Loucy (cell line): ENCODE data around the gene ZNF697.

Experiments used
- H2AFZ ChIP-seq: fragments of 200-600 bp; sonication (generic); 2 replicates; pipeline ENCODE4 v1.6.0; 2016; ENCODE audit warnings: antibody characterized with exemption, mild to moderate bottlenecking, low read length, moderate library complexity
- H3F3A ChIP-seq: fragments of 200-600 bp; 2 replicates; pipeline ENCODE4 v1.6.0; 2016; ENCODE audit warnings: antibody characterized with exemption, low read depth, mild to moderate bottlenecking
- H3K27me3 ChIP-seq: fragments of 200-600 bp; sonication (generic); 2 replicates; pipeline ENCODE4 v1.6.1; 2014; ENCODE audit warnings: low read length, mild to moderate bottlenecking; ENCODE audit not compliant: insufficient read depth, poor library complexity, severe bottlenecking
- H3K36me3 ChIP-seq: fragments of 200-600 bp; sonication (generic); 2 replicates; pipeline ENCODE4 v1.6.1; 2016; ENCODE audit warnings: low read length; ENCODE audit not compliant: insufficient read depth
- H3K4me1 ChIP-seq: fragments of 200-600 bp; sonication (generic); 2 replicates; pipeline ENCODE4 v1.5.1; 2014; ENCODE audit warnings: low read length, mild to moderate bottlenecking; ENCODE audit not compliant: insufficient read depth, poor library complexity, severe bottlenecking
- H3K4me2 ChIP-seq: fragments of 200-600 bp; sonication (generic); 2 replicates; pipeline ENCODE4 v1.6.0; 2014; ENCODE audit warnings: antibody characterized with exemption, low read length, low read depth, mild to moderate bottlenecking; ENCODE audit not compliant: poor library complexity, severe bottlenecking
- H3K4me3 ChIP-seq: fragments of 200-600 bp; sonication (generic); 2 replicates; pipeline ENCODE4 v1.5.1; 2014; ENCODE audit warnings: low read length, mild to moderate bottlenecking, mixed read lengths; ENCODE audit not compliant: poor library complexity, severe bottlenecking
- H3K79me2 ChIP-seq: fragments of 200-600 bp; sonication (generic); 2 replicates; pipeline ENCODE4 v1.6.1; 2014; ENCODE audit warnings: low read length; ENCODE audit not compliant: insufficient read depth
- H3K9ac ChIP-seq: fragments of 200-600 bp; sonication (generic); 2 replicates; pipeline ENCODE4 v1.6.0; 2014; ENCODE audit warnings: mild to moderate bottlenecking, low read depth, low read length, moderate library complexity; ENCODE audit not compliant: poor library complexity, severe bottlenecking
- H3K9me2 ChIP-seq: fragments of 200-600 bp; sonication (generic); replicated peaks from 2 replicates; pipeline ENCODE4 v1.6.1; 2016; ENCODE audit warnings: low read depth, low read length, mixed read lengths
- H3K9me3 ChIP-seq: fragments of 200-600 bp; sonication (generic); 2 replicates; pipeline ENCODE4 v1.6.1; 2014; ENCODE audit warnings: mild to moderate bottlenecking, antibody characterized with exemption, low read length, low read depth; ENCODE audit not compliant: insufficient read depth
- H4K20me1 ChIP-seq: fragments of 200-600 bp; sonication (generic); 2 replicates; pipeline ENCODE4 v1.6.0; 2014; ENCODE audit warnings: antibody characterized with exemption, low read length, mild to moderate bottlenecking; ENCODE audit not compliant: insufficient read depth, poor library complexity, severe bottlenecking
- CTCF ChIP-seq: fragments of 200-600 bp; sonication (generic); conservative IDR thresholded peaks from 2 replicates; pipeline ENCODE4 v1.5.1; 2014; ENCODE audit warnings: mild to moderate bottlenecking, antibody characterized with exemption, low read length
- EZH2phosphoT487 ChIP-seq: fragments of 200-600 bp; IDR thresholded peaks from 2 replicates; pipeline ENCODE4 v1.6.1; 2018; ENCODE audit warnings: antibody characterized with exemption, mild to moderate bottlenecking, moderate library complexity, borderline replicate concordance

Gene ZNF697

GRCh38 chr1:119646521-119647227 lies 1.4 kb downstream of the ZNF697 start:
- peak overlapping the region; percentile 82 for H3K4me3 ChIP-seq
- H3K27me3 ChIP-seq, result peaks cover 4% of the 10 kb centered on the region
- TF ChIP-seq CTCF, result no peak
- no peak for TF ChIP-seq EZH2phosphoT487
- peaks cover 20% of the 10 kb centered on the region for H3K4me1 ChIP-seq
- no peaks in the 10 kb centered on the region for H3K9me2 ChIP-seq
- peaks cover 2% of the 10 kb centered on the region for H4K20me1 ChIP-seq
- no peak overlapping the region; the same call in 1 of the 2 replicates for H2AFZ ChIP-seq
- no peaks in the 10 kb centered on the region for H3K36me3 ChIP-seq
- H3K9me3 ChIP-seq, result no peaks in the 10 kb centered on the region; the same call in 1 of the 2 replicates
- H3F3A ChIP-seq, result no peaks in the 10 kb centered on the region
- H3K9ac ChIP-seq, result no peak overlapping the region
- H3K79me2 ChIP-seq, result peaks cover 5% of the 10 kb centered on the region; the same call in 1 of the 2 replicates
- H3K4me2 ChIP-seq, result peak overlapping the region; percentile 98

- Histone ChIP-seq H3K4me1 (no peaks in the 10 kb centered on the region), H2AFZ (no peak overlapping the region), H3K4me2 (no peak overlapping the region), H3K4me3 (no peak overlapping the region), H3K27me3 (no peaks in the 10 kb centered on the region), H3K9ac (no peak overlapping the region), H3K79me2 (no peaks in the 10 kb centered on the region), H3K9me3 (no peaks in the 10 kb centered on the region; the same call in 1 of the 2 replicates), H3K36me3 (no peaks in the 10 kb centered on the region), H4K20me1 (no peaks in the 10 kb centered on the region), H3F3A (no peaks in the 10 kb centered on the region), H3K9me2 (no peaks in the 10 kb centered on the region)
- no peak for TF ChIP-seq CTCF
- TF ChIP-seq EZH2phosphoT487, result no peak
Observed at GRCh38 chr1:119639109-119639508, 9.0 kb downstream of the ZNF697 start.

- Histone ChIP-seq H3K9me3 (no peaks in the 10 kb centered on the region; the same call in 1 of the 2 replicates), H3K27me3 (no peaks in the 10 kb centered on the region), H3K9ac (no peak overlapping the region), H3K79me2 (no peaks in the 10 kb centered on the region), H3K36me3 (no peaks in the 10 kb centered on the region), H4K20me1 (no peaks in the 10 kb centered on the region), H3K4me2 (no peak overlapping the region), H2AFZ (no peak overlapping the region), H3K9me2 (no peaks in the 10 kb centered on the region), H3K4me3 (no peak overlapping the region), H3K4me1 (no peaks in the 10 kb centered on the region), H3F3A (no peaks in the 10 kb centered on the region)
- TF ChIP-seq CTCF, result no peak
- no peak for TF ChIP-seq EZH2phosphoT487
Observed at GRCh38 chr1:119637710-119638109, 10.4 kb downstream of the ZNF697 start.
